Measurements from ENCODE around the gene ADGRB3. TPM values are rescaled to one million over a fixed set of nuclear protein-coding genes. Genes with fewer than 3 reads are reported as not detected.

ADGRB3 gene
- total RNA-seq, 2 experiments from 2014 or later = not detected

DNA sequence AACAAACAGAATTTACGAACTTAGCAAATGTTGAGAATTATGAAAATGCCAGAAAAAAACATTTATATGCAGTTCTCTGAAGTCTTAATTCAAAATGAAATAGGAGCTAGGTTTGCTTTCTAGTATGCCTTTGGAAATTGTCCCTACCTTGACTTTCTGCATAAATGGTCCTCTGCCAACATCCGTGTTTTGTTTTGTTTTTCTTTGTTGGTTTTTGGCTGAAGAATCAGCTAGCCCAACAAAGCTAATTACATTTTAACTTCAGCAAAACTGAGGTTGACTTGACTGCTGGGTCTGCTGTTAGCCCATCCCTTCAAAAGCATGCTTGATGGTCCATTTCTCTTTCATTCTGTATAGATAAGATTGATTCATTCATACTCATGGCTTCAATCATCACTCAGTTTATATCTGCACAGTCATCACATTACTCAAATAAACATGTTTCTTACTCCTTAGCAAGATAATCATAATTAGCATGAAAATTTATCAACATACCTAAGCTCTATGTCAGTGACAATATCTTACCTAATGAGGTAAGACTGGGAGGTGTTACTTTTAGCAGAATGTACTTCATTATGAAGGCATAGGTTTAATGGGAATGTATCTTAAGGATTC lies 76.4 kb downstream of the ADGRB3 start:
- Histone ChIP-seq H3K27ac (ENCODE audit: low read depth, low read length, poor library complexity, severe bottlenecking) (no peak overlapping the region), H3K79me2 (ENCODE audit: insufficient read depth, low read depth, low read length) (no peaks in the 10 kb centered on the region), H3K9me3 (ENCODE audit: low read length) (no peaks in the 10 kb centered on the region), H3K9me2 (ENCODE audit: insufficient read depth, low read length) (no peaks in the 10 kb centered on the region), H3K36me3 (ENCODE audit: insufficient read depth, low read length) (no peaks in the 10 kb centered on the region), H2AFZ (ENCODE audit: low read length) (no peak overlapping the region), H3K4me3 (ENCODE audit: low read depth, low read length, poor library complexity, severe bottlenecking) (no peak overlapping the region), H3K4me2 (ENCODE audit: low read length) (no peak overlapping the region), H3K4me1 (ENCODE audit: insufficient read depth, low read length, poor library complexity, severe bottlenecking) (no peaks in the 10 kb centered on the region), H4K20me1 (ENCODE audit: insufficient read depth, low read length) (no peaks in the 10 kb centered on the region)
- POLR2A ChIA-PET = no interaction called here
- intact Hi-C loops (cut with micrococcal nuclease; ENCODE audit: unreplicated experiment) = no loop called here
- TF ChIP-seq CTCF (conservative IDR thresholded peaks at IDR 0.05; ENCODE audit: low read length) = no peak
- TF ChIP-seq EZH2phosphoT487 (IDR thresholded peaks at IDR 0.05; ENCODE audit: borderline replicate concordance, low read depth, low read length) = no peak
- no TSS peak for BruUV-seq (replicated peaks)
- no peak for DNase-seq (ENCODE audit: low spot score)
- CTCF ChIA-PET (ENCODE audit: unreplicated experiment) = no interaction called here

- Histone ChIP-seq H3K9me3 (ENCODE audit: low read length) (no peaks in the 10 kb centered on the region), H3K79me2 (ENCODE audit: insufficient read depth, low read depth, low read length) (no peaks in the 10 kb centered on the region), H3K36me3 (ENCODE audit: insufficient read depth, low read length) (no peaks in the 10 kb centered on the region), H3K4me2 (ENCODE audit: low read length) (no peak overlapping the region), H3K27ac (ENCODE audit: low read depth, low read length, poor library complexity, severe bottlenecking) (no peak overlapping the region), H3K4me1 (ENCODE audit: insufficient read depth, low read length, poor library complexity, severe bottlenecking) (no peaks in the 10 kb centered on the region), H4K20me1 (ENCODE audit: insufficient read depth, low read length) (no peaks in the 10 kb centered on the region), H3K9me2 (ENCODE audit: insufficient read depth, low read length) (no peaks in the 10 kb centered on the region), H2AFZ (ENCODE audit: low read length) (no peak overlapping the region), H3K4me3 (ENCODE audit: low read depth, low read length, poor library complexity, severe bottlenecking) (no peak overlapping the region)
- POLR2A ChIA-PET = interaction anchor here (0.5 to 1.2 kb wide), 2 partner anchors 10 to 112 kb away, joined by 4 to 5 read pairs; no protein-coding TSS in a partner anchor
- BruUV-seq (replicated peaks) = no TSS peak
- intact Hi-C loops (cut with micrococcal nuclease; ENCODE audit: unreplicated experiment) = no loop called here
- CTCF ChIA-PET (ENCODE audit: unreplicated experiment) = no interaction called here
- no peak for TF ChIP-seq CTCF (conservative IDR thresholded peaks at IDR 0.05; ENCODE audit: low read length)
- no peak for TF ChIP-seq EZH2phosphoT487 (IDR thresholded peaks at IDR 0.05; ENCODE audit: borderline replicate concordance, low read depth, low read length)
- no peak for DNase-seq (ENCODE audit: low spot score)
Measured at GRCh38 chr6:68716620-68717019, 81.5 kb downstream of the ADGRB3 start.

GRCh38 chr6:68718385-68719073 lies 83.4 kb downstream of the ADGRB3 start:
- H3K4me2 ChIP-seq (ENCODE audit: low read length) = no peak overlapping the region
- H3K9me2 ChIP-seq (ENCODE audit: insufficient read depth, low read length) = no peaks in the 10 kb centered on the region
- ChIA-PET POLR2A (no interaction called here), CTCF (ENCODE audit: unreplicated experiment) (no interaction called here)
- H3K27ac ChIP-seq (ENCODE audit: low read depth, low read length, poor library complexity, severe bottlenecking) = no peak overlapping the region
- TF ChIP-seq CTCF (conservative IDR thresholded peaks at IDR 0.05; ENCODE audit: low read length) (no peak), EZH2phosphoT487 (IDR thresholded peaks at IDR 0.05; ENCODE audit: borderline replicate concordance, low read depth, low read length) (no peak)
- no peaks in the 10 kb centered on the region for H3K79me2 ChIP-seq (ENCODE audit: insufficient read depth, low read depth, low read length)
- no peak for DNase-seq (ENCODE audit: low spot score)
- BruUV-seq (replicated peaks) = no TSS peak
- intact Hi-C loops (cut with micrococcal nuclease; ENCODE audit: unreplicated experiment) = no loop called here
- H3K4me3 ChIP-seq (ENCODE audit: low read depth, low read length, poor library complexity, severe bottlenecking) = no peak overlapping the region
- no peaks in the 10 kb centered on the region for H4K20me1 ChIP-seq (ENCODE audit: insufficient read depth, low read length)
- H3K4me1 ChIP-seq (ENCODE audit: insufficient read depth, low read length, poor library complexity, severe bottlenecking) = no peaks in the 10 kb centered on the region
- H3K36me3 ChIP-seq (ENCODE audit: insufficient read depth, low read length) = no peaks in the 10 kb centered on the region
- H2AFZ ChIP-seq (ENCODE audit: low read length) = no peak overlapping the region
- no peaks in the 10 kb centered on the region for H3K9me3 ChIP-seq (ENCODE audit: low read length)

All from OCI-LY7 (cell line).